GM15510 (cell line): ENCODE results near the gene CIAO2B.

Source experiments
- POLR2A ChIP-seq: IDR thresholded peaks from 3 replicates; pipeline ENCODE4 v1.6.1; 2011; ENCODE audit warnings: borderline replicate concordance; ENCODE audit not compliant: insufficient read length; ENCODE audit errors: extremely low read depth

The CIAO2B gene

GRCh38 chr16:66958857-66959703 lies 24.9 kb upstream of the CIAO2B start:
- TF ChIP-seq POLR2A: no peak

GRCh38 chr16:66954097-66954659 lies 20.0 kb upstream of the CIAO2B start:
- no peak for TF ChIP-seq POLR2A

GRCh38 chr16:66953462-66954096 lies 19.4 kb upstream of the CIAO2B start:
- no peak for TF ChIP-seq POLR2A

GRCh38 chr16:66952430-66953110 lies 18.4 kb upstream of the CIAO2B start:
- TF ChIP-seq POLR2A: no peak

GRCh38 chr16:66950971-66951790 lies 17.0 kb upstream of the CIAO2B start:
- no peak for TF ChIP-seq POLR2A

- TF ChIP-seq POLR2A: no peak
Observed at GRCh38 chr16:66950437-66950836, 16.2 kb upstream of the CIAO2B start.

- no peak for TF ChIP-seq POLR2A
Observed at GRCh38 chr16:66949472-66949871, 15.3 kb upstream of the CIAO2B start.

- TF ChIP-seq POLR2A: no peak
Observed at GRCh38 chr16:66948837-66949225, 14.6 kb upstream of the CIAO2B start.

GRCh38 chr16:66948134-66948836 lies 14.1 kb upstream of the CIAO2B start:
- no peak for TF ChIP-seq POLR2A

GRCh38 chr16:66947302-66948065 lies 13.3 kb upstream of the CIAO2B start:
- no peak for TF ChIP-seq POLR2A

GRCh38 chr16:66946974-66947301 lies 12.7 kb upstream of the CIAO2B start:
- no peak for TF ChIP-seq POLR2A

GRCh38 chr16:66946541-66946940 lies 12.3 kb upstream of the CIAO2B start:
- no peak for TF ChIP-seq POLR2A

- no peak for TF ChIP-seq POLR2A
Observed at GRCh38 chr16:66945939-66946338, 11.7 kb upstream of the CIAO2B start.
